ENCODE measurements around the gene MMP20. TPM values are rescaled to one million over a fixed set of nuclear protein-coding genes. Genes with fewer than 3 reads are reported as not detected.
A peak's percentile ranks its signal among the peaks of the same experiment; 100 is the strongest.

MMP20 gene
- total RNA-seq, 1 donor from 2014 or later = not detected

DNA sequence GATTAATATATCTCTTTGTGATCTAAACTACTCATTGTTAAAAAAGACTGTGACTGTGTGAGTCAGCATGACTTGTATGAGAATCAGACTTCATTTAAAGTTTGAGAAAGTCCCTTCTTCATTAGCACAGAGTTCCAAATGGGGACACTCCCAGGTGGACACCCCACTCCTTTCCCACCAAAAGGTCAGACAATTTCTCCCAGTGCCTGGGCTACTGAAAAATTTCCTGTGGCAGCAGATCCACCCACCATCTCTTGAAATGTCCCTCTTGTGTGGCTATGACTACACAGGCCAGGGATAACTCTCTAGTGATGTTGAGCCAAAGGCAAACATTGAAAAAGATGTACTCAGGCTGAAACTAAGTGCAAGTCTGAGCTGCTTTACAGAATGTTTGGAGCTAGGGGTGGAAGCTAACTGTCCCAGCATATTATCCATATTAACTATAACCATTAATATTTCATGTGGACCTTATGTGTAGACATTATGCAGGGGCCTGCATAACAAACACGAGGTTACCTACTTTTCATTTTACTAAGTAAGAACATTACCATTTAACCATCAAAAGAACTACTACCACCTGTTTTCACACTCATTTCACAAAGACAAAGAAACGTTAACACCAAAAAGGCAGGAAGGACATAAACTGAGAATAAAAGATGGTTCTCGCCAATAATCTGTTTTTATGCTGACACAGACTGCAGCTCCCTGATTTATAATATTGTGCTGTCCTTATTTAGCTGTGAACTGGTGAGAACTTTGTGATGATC is 44.8 kb downstream of the MMP20 start:
- no peak overlapping the region for H3K4me2 ChIP-seq (ENCODE audit: low read length)
- H3K4me1 ChIP-seq (ENCODE audit: insufficient read depth, low read length) = peaks cover 3% of the 10 kb centered on the region
- DNase-seq (ENCODE audit: low read depth) (peak; percentile 40), FAIRE-seq (no peak)
- H3K27me3 ChIP-seq (ENCODE audit: insufficient read depth, low read length) = no peaks in the 10 kb centered on the region
- H3K36me3 ChIP-seq (ENCODE audit: insufficient read depth, low read length) = no peaks in the 10 kb centered on the region
- H3K36me3 Mint-ChIP-seq (ENCODE audit: low read depth, unreplicated experiment) = no peaks in the 10 kb centered on the region
- no peak overlapping the region for H3K4me3 ChIP-seq (ENCODE audit: insufficient read depth, low read depth, low read length)
- H3K27me3 Mint-ChIP-seq (ENCODE audit: low read depth, unreplicated experiment) = no peaks in the 10 kb centered on the region
- H3K9ac ChIP-seq (ENCODE audit: low read length) = no peak overlapping the region
- TF ChIP-seq EZH2 (IDR thresholded peaks at IDR 0.05; ENCODE audit: insufficient read depth, low read length) (no peak), CTCF (IDR thresholded peaks at IDR 0.05; ENCODE audit: insufficient read depth, low read depth, low read length) (no peak)
- H3K4me3 Mint-ChIP-seq (ENCODE audit: unreplicated experiment) = no peak overlapping the region
- H3K4me1 Mint-ChIP-seq (ENCODE audit: low read depth, unreplicated experiment) = peaks cover 8% of the 10 kb centered on the region
- H2AFZ ChIP-seq (ENCODE audit: low read depth, low read length) = no peak overlapping the region
- H3K9me3 Mint-ChIP-seq (ENCODE audit: unreplicated experiment) = peaks cover 3% of the 10 kb centered on the region
- H3K27ac ChIP-seq (ENCODE audit: low read depth, low read length) = peak overlapping the region; percentile 7
- H4K20me1 ChIP-seq (ENCODE audit: insufficient read depth, low read length) = no peaks in the 10 kb centered on the region
- H3K9me3 ChIP-seq (ENCODE audit: insufficient read depth, low read depth, low read length) = no peaks in the 10 kb centered on the region
- H3K79me2 ChIP-seq (ENCODE audit: insufficient read depth, low read length) = no peaks in the 10 kb centered on the region
- H3K27ac Mint-ChIP-seq (ENCODE audit: unreplicated experiment) = peak overlapping the region; percentile 29

GRCh38 chr11:102577723-102578122 is 47.4 kb downstream of the MMP20 start:
- H3K27me3 ChIP-seq (ENCODE audit: insufficient read depth, low read length) = no peaks in the 10 kb centered on the region
- H3K4me3 ChIP-seq (ENCODE audit: insufficient read depth, low read depth, low read length) = no peak overlapping the region
- no peaks in the 10 kb centered on the region for H3K36me3 Mint-ChIP-seq (ENCODE audit: low read depth, unreplicated experiment)
- H3K9ac ChIP-seq (ENCODE audit: low read length) = no peak overlapping the region
- no peak overlapping the region for H3K4me2 ChIP-seq (ENCODE audit: low read length)
- no peaks in the 10 kb centered on the region for H3K79me2 ChIP-seq (ENCODE audit: insufficient read depth, low read length)
- H3K27ac Mint-ChIP-seq (ENCODE audit: unreplicated experiment) = no peak overlapping the region
- no peaks in the 10 kb centered on the region for H3K36me3 ChIP-seq (ENCODE audit: insufficient read depth, low read length)
- TF ChIP-seq EZH2 (IDR thresholded peaks at IDR 0.05; ENCODE audit: insufficient read depth, low read length) (no peak), CTCF (IDR thresholded peaks at IDR 0.05; ENCODE audit: insufficient read depth, low read depth, low read length) (no peak)
- no peaks in the 10 kb centered on the region for H3K9me3 Mint-ChIP-seq (ENCODE audit: unreplicated experiment)
- H3K27ac ChIP-seq (ENCODE audit: low read depth, low read length) = no peak overlapping the region
- no peaks in the 10 kb centered on the region for H4K20me1 ChIP-seq (ENCODE audit: insufficient read depth, low read length)
- H3K9me3 ChIP-seq (ENCODE audit: insufficient read depth, low read depth, low read length) = no peaks in the 10 kb centered on the region
- peaks cover 3% of the 10 kb centered on the region for H3K4me1 ChIP-seq (ENCODE audit: insufficient read depth, low read length)
- H2AFZ ChIP-seq (ENCODE audit: low read depth, low read length) = no peak overlapping the region
- H3K4me3 Mint-ChIP-seq (ENCODE audit: unreplicated experiment) = no peak overlapping the region
- FAIRE-seq = no peak
- no peaks in the 10 kb centered on the region for H3K27me3 Mint-ChIP-seq (ENCODE audit: low read depth, unreplicated experiment)
- H3K4me1 Mint-ChIP-seq (ENCODE audit: low read depth, unreplicated experiment) = peaks cover 8% of the 10 kb centered on the region
- no peak for DNase-seq (ENCODE audit: low read depth)

GRCh38 chr11:102577182-102577581 is 48.0 kb downstream of the MMP20 start:
- Mint-ChIP-seq H3K36me3 (ENCODE audit: low read depth, unreplicated experiment) (no peaks in the 10 kb centered on the region), H3K9me3 (ENCODE audit: unreplicated experiment) (no peaks in the 10 kb centered on the region), H3K4me1 (ENCODE audit: low read depth, unreplicated experiment) (peaks cover 8% of the 10 kb centered on the region), H3K4me3 (ENCODE audit: unreplicated experiment) (no peak overlapping the region), H3K27ac (ENCODE audit: unreplicated experiment) (no peak overlapping the region), H3K27me3 (ENCODE audit: low read depth, unreplicated experiment) (no peaks in the 10 kb centered on the region)
- no peaks in the 10 kb centered on the region for H3K36me3 ChIP-seq (ENCODE audit: insufficient read depth, low read length)
- TF ChIP-seq EZH2 (IDR thresholded peaks at IDR 0.05; ENCODE audit: insufficient read depth, low read length) = no peak
- H3K27ac ChIP-seq (ENCODE audit: low read depth, low read length) = no peak overlapping the region
- H3K9me3 ChIP-seq (ENCODE audit: insufficient read depth, low read depth, low read length) = no peaks in the 10 kb centered on the region
- DNase-seq (ENCODE audit: low read depth) (peak; percentile 24), FAIRE-seq (peak; percentile 80)
- no peaks in the 10 kb centered on the region for H4K20me1 ChIP-seq (ENCODE audit: insufficient read depth, low read length)
- no peaks in the 10 kb centered on the region for H3K79me2 ChIP-seq (ENCODE audit: insufficient read depth, low read length)
- no peak overlapping the region for H3K4me3 ChIP-seq (ENCODE audit: insufficient read depth, low read depth, low read length)
- H3K9ac ChIP-seq (ENCODE audit: low read length) = no peak overlapping the region
- no peak overlapping the region for H3K4me2 ChIP-seq (ENCODE audit: low read length)
- H3K27me3 ChIP-seq (ENCODE audit: insufficient read depth, low read length) = no peaks in the 10 kb centered on the region
- H3K4me1 ChIP-seq (ENCODE audit: insufficient read depth, low read length) = peaks cover 3% of the 10 kb centered on the region
- no peak overlapping the region for H2AFZ ChIP-seq (ENCODE audit: low read depth, low read length)

Measured in astrocyte (in vitro differentiated cells and primary cell).